GM12864 (cell line): ENCODE results near the gene WNK4.
A peak's percentile ranks its signal among the peaks of the same experiment; 100 is the strongest.

Experiments
- DNase-seq: peaks from one replicate; pipeline ENCODE4 v3.0.0-alpha.2; 2011; ENCODE audit warnings: low read depth
- H3K4me3 ChIP-seq: 2 replicates; pipeline ENCODE4 v1.5.1; 2011; ENCODE audit warnings: mild to moderate bottlenecking, low read depth, low read length, control low read depth
- CTCF ChIP-seq: IDR thresholded peaks from 2 replicates; pipeline ENCODE4 v1.5.1; 2011; ENCODE audit warnings: low read depth, mild to moderate bottlenecking, moderate library complexity, low read length, control low read depth, inconsistent platforms; ENCODE audit errors: missing control alignments

Gene WNK4

GRCh38 chr17:42830971-42831370 lies 50.6 kb downstream of the WNK4 start:
- DNase-seq = no peak
- H3K4me3 ChIP-seq = no peak overlapping the region
- TF ChIP-seq CTCF = no peak

- H3K4me3 ChIP-seq = peak overlapping the region; percentile 79
- no peak for TF ChIP-seq CTCF
- no peak for DNase-seq
Observed at GRCh38 chr17:42832213-42832933, 52.0 kb downstream of the WNK4 start.

- no peak for TF ChIP-seq CTCF
- peak within 1 kb of the TSS; percentile 79 for H3K4me3 ChIP-seq
- peak; percentile 60 for DNase-seq
Observed at GRCh38 chr17:42832934-42833766, 52.7 kb downstream of the WNK4 start, which contains the start of gene PSME3. PSME3 (plus strand) TSS chr17:42833397; CDS start chr17:42833632, 235 bp downstream.

- H3K4me3 ChIP-seq = peak overlapping the region; percentile 79
- no peak for TF ChIP-seq CTCF
- no peak for DNase-seq
Observed at GRCh38 chr17:42833767-42834422, 53.5 kb downstream of the WNK4 start.

- TF ChIP-seq CTCF = no peak
- no peak for DNase-seq
Observed at GRCh38 chr17:42835732-42836131, 55.3 kb downstream of the WNK4 start.

GRCh38 chr17:42841975-42842685 lies 61.7 kb downstream of the WNK4 start:
- no peak overlapping the region for H3K4me3 ChIP-seq
- TF ChIP-seq CTCF = no peak
- DNase-seq = no peak

More at GRCh38 chr17:42835732-42836131, 55.3 kb downstream of the WNK4 start:
- H3K4me3 ChIP-seq = no peak overlapping the region
